Retinal pigment epithelial cell (primary cell): ENCODE measurements around the gene GMEB2.

Experiments
- DNase-seq: peaks from one replicate; pipeline ENCODE4 v3.0.0-alpha.2; 2010; ENCODE audit warnings: low read depth
- H3K4me3 ChIP-seq: 2 replicates; pipeline ENCODE4 v1.5.1; 2011; ENCODE audit warnings: mild to moderate bottlenecking, low read length, control low read depth, moderate library complexity
- TF ChIP-seq, protein P1 (sequence below): conservative IDR thresholded peaks from 2 replicates; pipeline ENCODE4 v1.5.1; 2011; ENCODE audit warnings: low read depth, low read length, control low read depth, inconsistent platforms

GMEB2 gene

DNA sequence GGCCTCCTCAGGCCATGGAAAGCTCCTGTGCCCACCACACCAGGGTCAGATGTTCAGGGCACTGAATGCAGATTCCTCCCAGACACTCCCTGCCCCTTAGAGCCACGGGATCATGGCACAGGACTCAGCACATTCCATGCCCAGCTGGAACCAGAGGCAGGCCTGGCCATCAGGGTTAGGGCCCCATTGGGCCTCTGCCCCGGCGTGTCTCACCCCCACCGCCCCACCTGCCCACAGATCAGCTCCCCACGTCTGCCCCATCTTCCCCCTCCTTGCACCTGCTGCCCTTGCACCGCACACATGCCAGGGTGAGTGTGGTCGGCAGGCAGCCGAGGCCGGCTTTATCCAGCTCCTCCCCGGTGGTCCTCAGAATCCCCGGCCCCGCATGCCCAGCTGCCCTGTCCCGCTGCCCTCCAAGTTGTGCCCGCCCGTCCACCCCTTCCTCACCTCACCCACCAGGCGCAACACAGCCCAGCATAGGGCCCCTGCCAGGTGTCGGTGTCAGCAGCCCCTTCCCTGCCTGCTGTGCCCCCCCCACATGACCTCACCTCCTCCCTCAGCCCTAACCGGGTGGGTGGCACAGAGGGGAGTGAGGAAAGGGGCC is 77.1 kb downstream of the GMEB2 start:
- TF ChIP-seq, protein P1, sequence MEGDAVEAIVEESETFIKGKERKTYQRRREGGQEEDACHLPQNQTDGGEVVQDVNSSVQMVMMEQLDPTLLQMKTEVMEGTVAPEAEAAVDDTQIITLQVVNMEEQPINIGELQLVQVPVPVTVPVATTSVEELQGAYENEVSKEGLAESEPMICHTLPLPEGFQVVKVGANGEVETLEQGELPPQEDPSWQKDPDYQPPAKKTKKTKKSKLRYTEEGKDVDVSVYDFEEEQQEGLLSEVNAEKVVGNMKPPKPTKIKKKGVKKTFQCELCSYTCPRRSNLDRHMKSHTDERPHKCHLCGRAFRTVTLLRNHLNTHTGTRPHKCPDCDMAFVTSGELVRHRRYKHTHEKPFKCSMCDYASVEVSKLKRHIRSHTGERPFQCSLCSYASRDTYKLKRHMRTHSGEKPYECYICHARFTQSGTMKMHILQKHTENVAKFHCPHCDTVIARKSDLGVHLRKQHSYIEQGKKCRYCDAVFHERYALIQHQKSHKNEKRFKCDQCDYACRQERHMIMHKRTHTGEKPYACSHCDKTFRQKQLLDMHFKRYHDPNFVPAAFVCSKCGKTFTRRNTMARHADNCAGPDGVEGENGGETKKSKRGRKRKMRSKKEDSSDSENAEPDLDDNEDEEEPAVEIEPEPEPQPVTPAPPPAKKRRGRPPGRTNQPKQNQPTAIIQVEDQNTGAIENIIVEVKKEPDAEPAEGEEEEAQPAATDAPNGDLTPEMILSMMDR, result no peak
- no peak for DNase-seq

DNA sequence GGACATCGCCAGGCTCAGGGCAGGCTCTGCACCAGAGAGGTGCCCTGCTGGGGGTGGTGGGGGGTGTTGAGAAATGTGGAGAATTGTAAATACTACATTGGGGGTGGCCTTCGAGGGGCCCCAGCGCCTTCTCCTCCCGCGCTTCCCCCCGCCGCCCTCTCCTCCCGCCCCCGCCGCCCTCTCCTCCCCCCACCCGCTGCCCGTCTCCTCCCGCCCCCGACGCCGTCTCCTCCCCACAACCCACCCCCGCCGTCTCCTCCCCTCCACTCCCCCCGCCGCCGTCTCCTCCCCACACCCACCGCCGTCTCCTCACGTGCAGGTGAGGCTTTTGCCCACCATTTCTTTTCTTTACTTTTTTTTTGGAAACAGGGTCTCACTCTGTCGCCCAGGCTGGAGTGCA is 77.9 kb downstream of the GMEB2 start:
- no peak for DNase-seq
- no peak overlapping the region for H3K4me3 ChIP-seq
- TF ChIP-seq, protein P1, result no peak

More for the DNA sequence above, 77.1 kb downstream of the GMEB2 start:
- H3K4me3 ChIP-seq, result no peak overlapping the region

DNA sequence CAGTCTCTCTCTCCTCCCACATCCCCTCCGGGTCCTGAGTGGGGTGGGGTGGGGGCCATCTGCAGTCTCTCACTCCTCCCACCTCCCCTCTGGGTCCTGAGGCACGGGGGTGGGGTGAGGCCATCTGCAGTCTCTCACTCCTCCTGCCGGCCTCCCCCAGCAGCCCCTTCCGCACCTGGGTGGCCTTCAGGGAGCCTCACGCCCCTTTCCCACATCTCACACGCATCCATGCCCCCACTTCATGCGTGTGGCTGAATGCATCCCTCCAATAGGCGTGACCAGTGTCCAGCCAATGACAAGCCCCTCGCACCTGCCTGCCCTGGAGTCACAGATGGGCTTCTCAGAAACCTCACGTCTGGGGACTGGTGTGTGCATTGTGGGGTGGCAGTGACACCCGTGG is 78.4 kb downstream of the GMEB2 start:
- no peak for DNase-seq
- TF ChIP-seq, protein P1, result no peak
- H3K4me3 ChIP-seq, result no peak overlapping the region

DNA sequence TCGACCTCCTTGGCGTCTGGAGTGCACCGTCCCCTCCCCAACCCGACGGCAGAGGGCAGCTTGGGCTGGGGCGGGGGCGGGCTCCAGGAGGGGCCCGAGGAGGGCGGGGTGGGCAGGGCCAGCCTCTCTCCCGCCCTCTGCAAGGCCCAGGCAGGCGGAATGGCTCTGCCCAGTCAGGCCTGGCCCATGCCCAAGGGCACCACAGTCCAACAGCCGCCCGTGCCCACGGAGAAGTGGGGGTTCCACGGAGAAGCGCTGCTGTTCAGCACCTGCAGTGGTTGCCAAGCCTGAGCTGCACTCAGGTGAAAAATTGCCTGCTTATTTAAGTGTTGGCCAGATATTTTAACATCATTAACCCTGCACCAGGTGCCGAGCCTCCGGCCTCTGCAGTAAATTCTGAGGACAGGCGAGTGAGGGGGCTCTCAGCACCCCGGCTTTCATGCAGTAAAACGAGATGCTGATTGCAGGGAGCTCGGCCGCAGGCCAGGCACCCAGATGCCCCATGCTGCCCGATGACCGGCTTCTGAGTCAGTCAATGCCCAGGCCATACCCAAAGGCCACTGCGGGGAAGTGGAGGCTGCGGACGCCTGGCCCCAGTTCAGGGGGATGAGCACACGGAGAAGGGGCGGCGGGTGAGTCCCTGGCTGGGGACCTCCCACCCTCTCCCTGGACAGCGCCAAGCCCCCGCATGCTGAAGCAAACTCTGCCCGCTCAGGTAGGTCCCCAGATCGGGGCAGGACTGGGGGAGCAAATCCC is 79.0 kb downstream of the GMEB2 start, which contains the start of gene SRMS:
Gene SRMS (minus strand): TSS at position 25 of the 756 bp plus-strand sequence. CDS start 286 bp downstream, outside the sequence.
- H3K4me3 ChIP-seq, result no peak within 1 kb of the TSS
- DNase-seq, result no peak
- TF ChIP-seq, protein P1, result no peak

- DNase-seq, result no peak
- H3K4me3 ChIP-seq, result no peak overlapping the region
- TF ChIP-seq, protein P1, result no peak
Observed at GRCh38 chr20:63546956-63547724, 79.8 kb downstream of the GMEB2 start.

GRCh38 chr20:63546256-63546955 is 80.5 kb downstream of the GMEB2 start:
- H3K4me3 ChIP-seq, result no peak overlapping the region
- TF ChIP-seq, protein P1, result no peak
- DNase-seq, result no peak
